BE2C (cell line): ENCODE results near the gene EPG5.
"Not testable (repeated sequence)": the region's sequence is repeated elsewhere in the genome, so short reads cannot be mapped to it uniquely, and the experiment has no call there.

Experiments used
- DNase-seq: peaks from one replicate; pipeline ENCODE4 v3.0.0-alpha.2; 2020
- H3K27me3 ChIP-seq: fragments of 250-450 bp; sonication (Bioruptor Pico); 2 replicates; pipeline ENCODE4 v1.5.1; 2020; ENCODE audit warnings: mild to moderate bottlenecking
- H3K36me3 ChIP-seq: fragments of 250-450 bp; sonication (Bioruptor Pico); 2 replicates; pipeline ENCODE4 v1.5.1; 2020; ENCODE audit warnings: mild to moderate bottlenecking
- H3K4me1 ChIP-seq: fragments of 250-450 bp; sonication (Bioruptor Pico); 2 replicates; pipeline ENCODE4 v1.5.1; 2020
- H3K4me3 ChIP-seq: 2 replicates; pipeline ENCODE4 v1.5.1; 2011; ENCODE audit warnings: low read depth, low read length
- H3K9me3 ChIP-seq: fragments of 250-450 bp; sonication (Bioruptor Pico); 2 replicates; pipeline ENCODE4 v1.5.1; 2020
- CTCF ChIP-seq: IDR thresholded peaks from 2 replicates; pipeline ENCODE4 v1.5.1; 2012; ENCODE audit warnings: mild to moderate bottlenecking, low read depth, low read length

EPG5 gene

GRCh38 chr18:45834306-45834705 lies 132.8 kb downstream of the EPG5 start:
- no peak for DNase-seq
- H3K36me3 ChIP-seq, result no peaks in the 10 kb centered on the region
- H3K4me3 ChIP-seq, result no peak overlapping the region
- no peaks in the 10 kb centered on the region for H3K9me3 ChIP-seq
- no peak for TF ChIP-seq CTCF
- no peaks in the 10 kb centered on the region for H3K4me1 ChIP-seq
- peaks cover 42% of the 10 kb centered on the region for H3K27me3 ChIP-seq

GRCh38 chr18:45833846-45834245 lies 133.3 kb downstream of the EPG5 start:
- no peaks in the 10 kb centered on the region for H3K4me1 ChIP-seq
- H3K4me3 ChIP-seq, result no peak overlapping the region
- no peaks in the 10 kb centered on the region for H3K36me3 ChIP-seq
- peaks cover 37% of the 10 kb centered on the region for H3K27me3 ChIP-seq
- no peak for DNase-seq
- no peaks in the 10 kb centered on the region for H3K9me3 ChIP-seq
- no peak for TF ChIP-seq CTCF

- Histone ChIP-seq H3K27me3 (peaks cover 9% of the 10 kb centered on the region; the same call in 1 of the 2 replicates), H3K4me1 (no peaks in the 10 kb centered on the region), H3K4me3 (no peak overlapping the region), H3K36me3 (no peaks in the 10 kb centered on the region), H3K9me3 (no peaks in the 10 kb centered on the region)
- no peak for TF ChIP-seq CTCF
- DNase-seq, result no peak
These were observed 136.2 kb downstream of the EPG5 start for GRCh38 chr18:45830917-45831316.

- Histone ChIP-seq H3K36me3 (no peaks in the 10 kb centered on the region), H3K27me3 (peaks cover 8% of the 10 kb centered on the region; the same call in 1 of the 2 replicates), H3K9me3 (no peaks in the 10 kb centered on the region), H3K4me3 (no peak overlapping the region), H3K4me1 (no peaks in the 10 kb centered on the region)
- no peak for DNase-seq
- no peak for TF ChIP-seq CTCF
These were observed 137.3 kb downstream of the EPG5 start for GRCh38 chr18:45829855-45830254.

GRCh38 chr18:45828917-45829811 lies 138.0 kb downstream of the EPG5 start:
- TF ChIP-seq CTCF, result no peak
- Histone ChIP-seq H3K9me3 (no peaks in the 10 kb centered on the region), H3K27me3 (peaks cover 6% of the 10 kb centered on the region; the same call in 1 of the 2 replicates), H3K36me3 (no peaks in the 10 kb centered on the region), H3K4me1 (no peaks in the 10 kb centered on the region), H3K4me3 (no peak overlapping the region)
- no peak for DNase-seq

- not testable (repeated sequence) for H3K4me1 ChIP-seq
These were observed 140.4 kb downstream of the EPG5 start for GRCh38 chr18:45826716-45827115.

More at GRCh38 chr18:45826716-45827115, 140.4 kb downstream of the EPG5 start:
- not testable (repeated sequence) for DNase-seq, H3K27me3 ChIP-seq, H3K4me3 ChIP-seq, H3K36me3 ChIP-seq, H3K9me3 ChIP-seq
